Endothelial cell of umbilical vein (primary cell): ENCODE results near the gene HSF2.

Experiments used
- EZH2 ChIP-seq: IDR thresholded peaks from 2 replicates; pipeline ENCODE4 v1.6.1; 2012; ENCODE audit warnings: borderline replicate concordance, low read depth, mild to moderate bottlenecking, moderate library complexity, low read length, inconsistent platforms; ENCODE audit not compliant: severe bottlenecking
- GATA2 ChIP-seq: IDR thresholded peaks from 2 replicates; pipeline ENCODE4 v1.7.0; 2011; ENCODE audit warnings: low read depth, mild to moderate bottlenecking, moderate library complexity, mixed read lengths, low read length; ENCODE audit not compliant: insufficient read length, insufficient read depth
- MYC ChIP-seq: IDR thresholded peaks from one replicate; pipeline ENCODE4 v1.6.1; 2011; ENCODE audit warnings: mild to moderate bottlenecking, low read depth, low read length
- POLR2A ChIP-seq: IDR thresholded peaks from 2 replicates; pipeline ENCODE4 v1.6.1; 2012; ENCODE audit warnings: low read depth, mild to moderate bottlenecking, control low read depth, low read length
- POLR2AphosphoS5 ChIP-seq: IDR thresholded peaks from 2 replicates; pipeline ENCODE4 v1.6.1; 2012; ENCODE audit warnings: low read depth, mild to moderate bottlenecking, control low read depth, low read length, moderate library complexity; ENCODE audit not compliant: insufficient read depth
- TF ChIP-seq, protein P1 (sequence below), 2 donors: IDR thresholded peaks; 1 replicate in 1 of 2; 2 replicates in 1 of 2; pipeline ENCODE4 v1.5.1; 2011; ENCODE audit warnings: low read length in 2 of 2, mild to moderate bottlenecking in 2 of 2, moderate library complexity in 2 of 2, control low read depth in 1 of 2, inconsistent platforms in 1 of 2, low read depth in 1 of 2; ENCODE audit not compliant: insufficient read depth in 1 of 2; ENCODE audit errors: extremely low read depth in 1 of 2
- TF ChIP-seq, protein P2 (sequence below): IDR thresholded peaks from 2 replicates; pipeline ENCODE4 v1.6.1; 2011; ENCODE audit not compliant: insufficient read depth, insufficient read length

DNA sequence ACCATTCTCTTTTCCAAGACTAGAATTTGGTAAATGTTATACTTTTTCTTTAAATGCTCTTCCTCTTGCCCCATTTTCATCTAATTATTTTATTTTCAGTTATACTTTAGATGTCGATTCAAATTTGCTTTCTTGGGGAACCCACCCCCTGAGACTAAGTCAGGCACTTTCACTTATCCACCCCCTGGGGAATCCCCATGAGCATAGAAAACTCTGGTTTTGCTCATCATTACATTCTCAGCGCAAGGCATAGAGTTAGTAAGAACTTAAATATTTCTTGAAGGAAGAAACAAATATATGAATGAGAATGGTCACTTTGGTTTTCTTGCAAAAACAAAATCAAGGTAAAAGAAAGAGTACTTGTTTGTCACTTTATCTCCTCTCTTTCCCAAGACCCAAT is 25.1 kb upstream of the HSF2 start:
- TF ChIP-seq, protein P1, sequence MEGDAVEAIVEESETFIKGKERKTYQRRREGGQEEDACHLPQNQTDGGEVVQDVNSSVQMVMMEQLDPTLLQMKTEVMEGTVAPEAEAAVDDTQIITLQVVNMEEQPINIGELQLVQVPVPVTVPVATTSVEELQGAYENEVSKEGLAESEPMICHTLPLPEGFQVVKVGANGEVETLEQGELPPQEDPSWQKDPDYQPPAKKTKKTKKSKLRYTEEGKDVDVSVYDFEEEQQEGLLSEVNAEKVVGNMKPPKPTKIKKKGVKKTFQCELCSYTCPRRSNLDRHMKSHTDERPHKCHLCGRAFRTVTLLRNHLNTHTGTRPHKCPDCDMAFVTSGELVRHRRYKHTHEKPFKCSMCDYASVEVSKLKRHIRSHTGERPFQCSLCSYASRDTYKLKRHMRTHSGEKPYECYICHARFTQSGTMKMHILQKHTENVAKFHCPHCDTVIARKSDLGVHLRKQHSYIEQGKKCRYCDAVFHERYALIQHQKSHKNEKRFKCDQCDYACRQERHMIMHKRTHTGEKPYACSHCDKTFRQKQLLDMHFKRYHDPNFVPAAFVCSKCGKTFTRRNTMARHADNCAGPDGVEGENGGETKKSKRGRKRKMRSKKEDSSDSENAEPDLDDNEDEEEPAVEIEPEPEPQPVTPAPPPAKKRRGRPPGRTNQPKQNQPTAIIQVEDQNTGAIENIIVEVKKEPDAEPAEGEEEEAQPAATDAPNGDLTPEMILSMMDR (IDR thresholded peaks at IDR 0.05; ENCODE audit: extremely low read depth in 1 of 2, insufficient read depth in 1 of 2, low read depth in 1 of 2, low read length in 2 of 2), result no peak
- TF ChIP-seq MYC (no peak), EZH2 (no peak), POLR2A (no peak), GATA2 (no peak), POLR2AphosphoS5 (no peak)
- TF ChIP-seq, protein P2, sequence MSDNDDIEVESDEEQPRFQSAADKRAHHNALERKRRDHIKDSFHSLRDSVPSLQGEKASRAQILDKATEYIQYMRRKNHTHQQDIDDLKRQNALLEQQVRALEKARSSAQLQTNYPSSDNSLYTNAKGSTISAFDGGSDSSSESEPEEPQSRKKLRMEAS, result no peak
